ENCODE results near the gene NEO1.
"Not testable (repeated sequence)": the region's sequence is repeated elsewhere in the genome, so short reads cannot be mapped to it uniquely, and the experiment has no call there.

NEO1 gene

GRCh38 chr15:73195166-73195565 is 142.9 kb downstream of the NEO1 start:
- no peak for FAIRE-seq

DNA sequence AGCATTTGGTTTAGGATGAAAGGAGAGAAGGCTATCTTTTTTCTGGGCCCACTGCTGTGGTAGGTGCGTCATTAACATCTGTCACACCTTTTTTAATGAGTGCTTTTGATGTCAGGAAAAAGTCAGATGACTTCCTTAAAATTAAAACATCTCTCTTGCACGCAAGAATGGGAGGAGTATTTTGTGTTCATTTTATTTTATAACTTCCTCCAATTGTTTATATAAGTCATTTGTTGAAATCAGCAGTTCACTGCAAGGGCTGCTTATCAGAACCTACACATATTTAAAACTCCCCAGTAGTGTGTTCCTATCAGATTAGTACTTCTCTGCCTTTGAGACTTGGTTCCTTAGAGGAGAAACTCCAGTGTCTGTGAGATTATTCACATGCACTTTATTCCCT is 143.8 kb downstream of the NEO1 start:
- no peak for TF ChIP-seq PAX5 (IDR thresholded peaks at IDR 0.05; ENCODE audit: insufficient read depth, low read length, severe bottlenecking)
- TF ChIP-seq POLR2A (IDR thresholded peaks at IDR 0.05; ENCODE audit: low read depth, low read length) = no peak
- no peak for DNase-seq (ENCODE audit: insufficient read length, low spot score)

More at GRCh38 chr15:73195166-73195565, 142.9 kb downstream of the NEO1 start:
- no peak for DNase-seq (ENCODE audit: insufficient read length, low spot score)
- TF ChIP-seq SPI1 (IDR thresholded peaks at IDR 0.05; ENCODE audit: low read depth, low read length) (no peak), POLR2AphosphoS5 (IDR thresholded peaks at IDR 0.05; ENCODE audit: low read depth, low read length) (no peak), POLR2A (IDR thresholded peaks at IDR 0.05; ENCODE audit: low read depth, low read length) (no peak), POU2F2 (IDR thresholded peaks at IDR 0.05; ENCODE audit: low read depth, low read length) (no peak)

GRCh38 chr15:73200339-73200738 is 148.1 kb downstream of the NEO1 start:
- no peak for FAIRE-seq
- TF ChIP-seq POU2F2 (IDR thresholded peaks at IDR 0.05; ENCODE audit: low read depth, low read length) (no peak), POLR2AphosphoS5 (IDR thresholded peaks at IDR 0.05; ENCODE audit: low read depth, low read length) (no peak), PAX5 (IDR thresholded peaks at IDR 0.05; ENCODE audit: insufficient read depth, low read length, severe bottlenecking) (no peak), TAF1 (IDR thresholded peaks at IDR 0.05; ENCODE audit: low read depth, low read length) (no peak), POLR2A (IDR thresholded peaks at IDR 0.05; ENCODE audit: low read depth, low read length) (no peak), SPI1 (IDR thresholded peaks at IDR 0.05; ENCODE audit: low read depth, low read length) (no peak)
- no peak for DNase-seq (ENCODE audit: insufficient read length, low spot score)

More for the DNA sequence above, 143.8 kb downstream of the NEO1 start:
- FAIRE-seq = no peak

DNA sequence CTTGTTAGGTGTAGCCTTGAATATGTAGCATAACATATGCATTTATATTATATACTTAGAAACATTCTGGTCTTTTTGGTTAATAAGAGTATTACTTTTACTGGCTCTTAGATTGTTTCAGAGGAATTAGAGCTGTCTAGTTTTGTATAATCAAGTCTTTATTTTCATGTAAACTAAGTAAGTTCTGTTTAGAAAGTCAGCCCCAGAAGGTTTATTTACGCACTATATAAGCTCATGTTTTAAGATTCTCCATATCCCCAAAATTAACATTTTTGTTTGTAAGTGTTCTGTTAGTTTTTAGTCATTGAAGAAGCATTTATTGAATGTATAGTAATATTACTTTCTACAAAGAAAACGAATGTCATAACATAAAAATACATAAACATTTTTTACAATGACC is 158.4 kb downstream of the NEO1 start:
- no peak for FAIRE-seq

GRCh38 chr15:73212424-73212823 is 160.2 kb downstream of the NEO1 start:
- TF ChIP-seq PAX5 (IDR thresholded peaks at IDR 0.05; ENCODE audit: insufficient read depth, low read length, severe bottlenecking) = no peak
- no peak for TF ChIP-seq TAF1 (IDR thresholded peaks at IDR 0.05; ENCODE audit: low read depth, low read length)
- TF ChIP-seq POU2F2 (IDR thresholded peaks at IDR 0.05; ENCODE audit: low read depth, low read length) = no peak
- TF ChIP-seq POLR2AphosphoS5 (IDR thresholded peaks at IDR 0.05; ENCODE audit: low read depth, low read length) = no peak
- TF ChIP-seq SPI1 (IDR thresholded peaks at IDR 0.05; ENCODE audit: low read depth, low read length) = no peak
- TF ChIP-seq POLR2A (IDR thresholded peaks at IDR 0.05; ENCODE audit: low read depth, low read length) = no peak
- FAIRE-seq (no peak), DNase-seq (ENCODE audit: insufficient read length, low spot score) (no peak)

More for the DNA sequence above, 158.4 kb downstream of the NEO1 start:
- TF ChIP-seq TAF1 (IDR thresholded peaks at IDR 0.05; ENCODE audit: low read depth, low read length) (no peak), POLR2AphosphoS5 (IDR thresholded peaks at IDR 0.05; ENCODE audit: low read depth, low read length) (no peak), POLR2A (IDR thresholded peaks at IDR 0.05; ENCODE audit: low read depth, low read length) (no peak), SPI1 (IDR thresholded peaks at IDR 0.05; ENCODE audit: low read depth, low read length) (no peak), POU2F2 (IDR thresholded peaks at IDR 0.05; ENCODE audit: low read depth, low read length) (no peak), PAX5 (IDR thresholded peaks at IDR 0.05; ENCODE audit: insufficient read depth, low read length, severe bottlenecking) (no peak)
- no peak for DNase-seq (ENCODE audit: insufficient read length, low spot score)

- not testable (repeated sequence) for DNase-seq (ENCODE audit: insufficient read length, low spot score); FAIRE-seq
These were observed 169.2 kb downstream of the NEO1 start for GRCh38 chr15:73221450-73221849.

GRCh38 chr15:73225358-73226015 is 173.2 kb downstream of the NEO1 start:
- no peak for FAIRE-seq
- no peak for DNase-seq (ENCODE audit: insufficient read length, low spot score)
- no peak for TF ChIP-seq SPI1 (IDR thresholded peaks at IDR 0.05; ENCODE audit: low read depth, low read length)
- TF ChIP-seq POU2F2 (IDR thresholded peaks at IDR 0.05; ENCODE audit: low read depth, low read length) = no peak
- no peak for TF ChIP-seq POLR2AphosphoS5 (IDR thresholded peaks at IDR 0.05; ENCODE audit: low read depth, low read length)
- no peak for TF ChIP-seq POLR2A (IDR thresholded peaks at IDR 0.05; ENCODE audit: low read depth, low read length)
- TF ChIP-seq PAX5 (IDR thresholded peaks at IDR 0.05; ENCODE audit: insufficient read depth, low read length, severe bottlenecking) = no peak
- TF ChIP-seq TAF1 (IDR thresholded peaks at IDR 0.05; ENCODE audit: low read depth, low read length) = no peak

DNA sequence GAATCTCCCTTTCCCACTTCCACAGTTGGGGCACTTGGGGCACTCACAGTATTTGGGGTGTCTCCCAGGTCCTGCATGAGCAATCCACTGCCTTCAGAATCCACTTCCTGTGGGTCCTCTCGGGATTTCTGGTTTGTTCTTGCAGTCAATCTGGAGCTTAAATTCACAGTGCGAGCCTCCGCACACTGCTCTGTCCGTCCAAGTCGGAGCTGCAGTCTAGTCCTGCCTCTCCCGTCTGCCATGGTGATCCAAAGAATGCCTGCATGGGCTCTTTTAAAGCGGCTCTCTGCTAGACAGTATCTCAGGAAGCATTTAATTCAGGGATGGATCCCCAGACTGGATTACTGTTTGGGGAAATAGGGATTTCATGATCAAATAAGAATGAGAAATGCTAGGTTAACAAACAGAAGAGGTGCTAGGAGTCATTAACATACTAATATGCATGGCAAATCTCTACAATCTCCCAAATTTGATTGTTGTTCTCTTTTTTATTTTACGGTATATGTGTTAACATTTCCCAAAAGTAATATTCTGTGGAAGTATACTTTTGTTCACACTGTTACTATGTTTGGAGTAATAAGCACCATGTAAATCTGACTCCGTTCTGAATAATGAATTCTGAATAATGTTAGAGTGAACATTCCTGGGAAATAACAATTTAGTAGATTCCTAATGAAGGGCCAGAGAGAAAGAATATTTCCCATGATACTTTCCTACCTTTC is 174.0 kb downstream of the NEO1 start:
- FAIRE-seq (no peak), DNase-seq (ENCODE audit: insufficient read length, low spot score) (no peak)
- no peak for TF ChIP-seq POLR2A (IDR thresholded peaks at IDR 0.05; ENCODE audit: low read depth, low read length)

- DNase-seq (ENCODE audit: insufficient read length, low spot score) (no peak), FAIRE-seq (no peak)
- TF ChIP-seq TAF1 (IDR thresholded peaks at IDR 0.05; ENCODE audit: low read depth, low read length) (no peak), POLR2AphosphoS5 (IDR thresholded peaks at IDR 0.05; ENCODE audit: low read depth, low read length) (no peak)
These were observed 175.3 kb downstream of the NEO1 start for GRCh38 chr15:73227433-73228056.

- TF ChIP-seq POU2F2 (IDR thresholded peaks at IDR 0.05; ENCODE audit: low read depth, low read length) = no peak
- TF ChIP-seq TAF1 (IDR thresholded peaks at IDR 0.05; ENCODE audit: low read depth, low read length) = no peak
- no peak for TF ChIP-seq POLR2AphosphoS5 (IDR thresholded peaks at IDR 0.05; ENCODE audit: low read depth, low read length)
- TF ChIP-seq POLR2A (IDR thresholded peaks at IDR 0.05; ENCODE audit: low read depth, low read length) = no peak
- TF ChIP-seq SPI1 (IDR thresholded peaks at IDR 0.05; ENCODE audit: low read depth, low read length) = no peak
- TF ChIP-seq PAX5 (IDR thresholded peaks at IDR 0.05; ENCODE audit: insufficient read depth, low read length, severe bottlenecking) = no peak
- FAIRE-seq = no peak
- DNase-seq (ENCODE audit: insufficient read length, low spot score) = no peak
These were observed 175.9 kb downstream of the NEO1 start for GRCh38 chr15:73228128-73228646.
